NCI-H1436 treated with DMSO at 0.1 percent for 48 hours (cell line): ENCODE measurements around the gene DCPS.
"Not testable (repeated sequence)": the region's sequence is repeated elsewhere in the genome, so short reads cannot be mapped to it uniquely, and the experiment has no call there.

ENCODE experiments used
- DNase-seq: peaks from one replicate; lab custom pipeline; 2025; lab: John Stamatoyannopoulos, UW

DCPS gene

DNA sequence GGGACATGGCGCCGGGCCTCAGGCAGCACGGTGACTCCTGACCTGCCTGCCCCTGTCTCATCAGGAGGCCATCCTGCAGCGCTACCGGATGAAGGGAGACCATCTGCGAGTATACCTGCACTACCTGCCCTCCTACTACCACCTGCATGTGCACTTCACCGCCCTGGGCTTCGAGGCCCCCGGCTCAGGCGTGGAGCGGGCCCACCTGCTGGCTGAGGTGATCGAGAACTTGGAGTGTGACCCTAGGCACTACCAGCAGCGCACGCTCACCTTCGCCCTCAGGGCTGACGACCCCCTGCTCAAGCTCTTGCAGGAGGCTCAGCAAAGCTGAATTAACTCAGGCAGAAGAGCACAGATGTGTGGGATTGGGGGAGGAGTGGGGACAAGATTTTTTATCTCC is 41.4 kb downstream of the DCPS start:
- no peak for DNase-seq

DNA sequence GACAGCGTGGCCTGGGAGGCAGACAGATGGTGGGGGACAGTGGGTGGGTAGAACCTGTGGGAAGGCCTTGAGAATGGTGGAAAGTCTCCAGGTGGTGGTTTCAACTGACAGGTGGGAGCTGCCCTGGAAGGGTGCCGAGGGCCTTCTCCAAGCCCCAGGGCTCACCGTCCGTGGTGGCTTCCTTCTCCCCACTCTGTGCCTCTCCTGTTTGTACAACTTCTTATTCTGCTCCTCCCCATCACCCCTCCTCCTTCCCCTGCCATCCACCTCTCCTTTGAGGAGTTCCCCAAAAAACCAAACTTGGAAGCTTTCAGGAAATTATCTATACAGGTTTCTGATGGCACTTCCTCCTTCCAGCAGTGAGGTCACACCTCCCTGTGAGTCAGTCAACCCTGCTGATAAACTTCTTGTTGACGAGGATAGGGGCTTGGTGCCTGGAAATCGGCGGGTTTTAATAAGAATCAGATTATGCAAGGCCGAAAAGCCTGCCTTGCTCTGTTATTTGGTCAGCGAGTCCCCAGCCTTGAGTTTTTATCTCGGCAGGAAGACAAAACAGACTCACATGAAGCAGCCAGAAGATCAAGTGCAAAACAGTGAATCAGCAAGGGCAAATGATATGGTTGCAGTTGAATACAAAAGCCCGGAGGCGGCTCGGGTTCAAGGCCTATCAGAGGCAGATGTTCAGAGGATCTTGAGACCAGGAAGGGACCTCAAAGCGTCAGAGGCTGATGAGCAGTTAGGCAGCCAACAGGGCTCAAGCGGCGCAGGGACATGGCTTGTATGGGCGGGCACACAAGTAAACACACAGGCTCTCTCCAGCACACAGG is 42.1 kb downstream of the DCPS start:
- no peak for DNase-seq

GRCh38 chr11:126346586-126346940 is 42.7 kb downstream of the DCPS start:
- no peak for DNase-seq

GRCh38 chr11:126346946-126347345 is 43.1 kb downstream of the DCPS start:
- not testable (repeated sequence) for DNase-seq

- no peak for DNase-seq
Observed at GRCh38 chr11:126347751-126348668, 44.1 kb downstream of the DCPS start.

DNA sequence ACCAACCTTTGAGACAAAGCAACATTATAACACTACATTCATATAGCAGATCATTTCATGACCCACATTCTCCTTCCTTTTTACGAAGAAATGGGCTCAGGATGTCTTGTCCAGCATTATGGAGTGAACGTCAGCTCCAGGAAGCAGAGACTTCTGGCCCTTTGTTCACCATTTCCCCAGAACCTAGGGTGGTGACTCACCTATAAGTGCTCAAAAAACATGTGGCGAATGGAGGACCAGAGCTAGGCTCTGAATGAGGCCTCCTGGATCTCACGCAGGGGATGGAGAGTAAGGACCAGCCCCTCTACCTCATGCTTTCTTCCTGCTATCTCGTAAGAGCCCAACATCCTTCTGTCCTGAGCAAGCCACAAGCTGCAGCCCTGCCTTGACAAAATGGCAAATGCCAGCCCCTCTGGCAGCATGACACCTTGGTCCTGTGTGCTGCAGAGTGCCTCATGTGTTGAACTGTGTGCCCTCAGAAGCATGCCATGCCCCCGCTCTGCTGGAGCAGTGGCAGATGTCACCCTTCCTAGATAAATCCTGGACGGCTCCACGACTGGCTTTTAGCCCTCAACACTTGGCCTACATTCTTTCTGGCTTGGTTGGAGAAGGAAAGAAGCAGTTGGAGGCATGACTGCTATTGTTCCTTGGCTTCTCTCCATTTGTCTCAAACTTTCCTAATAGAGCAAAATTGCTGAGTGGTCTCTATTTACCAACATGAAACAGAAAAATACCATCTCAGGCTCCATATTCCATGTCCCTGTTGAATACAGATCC is 45.1 kb downstream of the DCPS start:
- no peak for DNase-seq

DNA sequence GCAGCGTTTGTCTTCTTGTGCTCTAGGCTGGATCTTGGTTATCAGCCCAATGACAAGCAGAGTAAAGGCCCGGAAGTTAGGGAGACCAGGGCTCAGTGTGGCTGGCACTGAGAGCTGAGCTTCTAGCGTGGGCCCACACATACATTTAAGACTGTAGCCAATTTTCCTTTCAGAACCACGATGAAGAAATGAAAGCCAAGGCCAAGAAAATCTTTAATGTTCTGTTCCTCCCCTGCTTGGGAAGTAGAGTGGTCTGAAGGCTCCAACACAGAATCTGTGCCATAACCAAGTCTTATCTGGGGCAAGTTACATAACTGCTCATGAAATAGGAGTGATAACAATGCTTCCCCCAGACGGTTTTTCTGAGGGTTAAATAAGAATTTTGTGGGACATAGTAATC is 47.0 kb downstream of the DCPS start:
- DNase-seq, result no peak

DNA sequence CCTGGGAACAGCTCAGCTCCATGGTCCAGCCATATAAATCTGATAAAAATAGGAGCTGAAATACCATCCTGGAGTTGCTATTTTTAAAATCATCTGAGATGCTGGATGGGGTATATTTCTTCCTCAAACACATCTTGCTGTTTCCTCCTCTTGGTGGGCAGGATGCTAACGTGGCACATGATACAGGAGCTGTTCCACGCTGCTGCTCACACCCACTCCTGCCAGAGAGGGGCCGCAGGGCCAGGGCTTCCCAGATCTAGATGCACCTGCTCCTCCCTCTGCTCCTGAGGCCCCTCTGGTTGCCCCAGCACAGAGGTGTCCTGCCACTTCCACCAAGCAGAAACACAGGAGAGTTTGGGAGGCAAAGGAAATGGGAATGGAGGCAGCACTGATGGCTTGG is 48.3 kb downstream of the DCPS start:
- DNase-seq, result no peak

- no peak for DNase-seq
Observed at GRCh38 chr11:126352934-126353801, 49.3 kb downstream of the DCPS start.

DNA sequence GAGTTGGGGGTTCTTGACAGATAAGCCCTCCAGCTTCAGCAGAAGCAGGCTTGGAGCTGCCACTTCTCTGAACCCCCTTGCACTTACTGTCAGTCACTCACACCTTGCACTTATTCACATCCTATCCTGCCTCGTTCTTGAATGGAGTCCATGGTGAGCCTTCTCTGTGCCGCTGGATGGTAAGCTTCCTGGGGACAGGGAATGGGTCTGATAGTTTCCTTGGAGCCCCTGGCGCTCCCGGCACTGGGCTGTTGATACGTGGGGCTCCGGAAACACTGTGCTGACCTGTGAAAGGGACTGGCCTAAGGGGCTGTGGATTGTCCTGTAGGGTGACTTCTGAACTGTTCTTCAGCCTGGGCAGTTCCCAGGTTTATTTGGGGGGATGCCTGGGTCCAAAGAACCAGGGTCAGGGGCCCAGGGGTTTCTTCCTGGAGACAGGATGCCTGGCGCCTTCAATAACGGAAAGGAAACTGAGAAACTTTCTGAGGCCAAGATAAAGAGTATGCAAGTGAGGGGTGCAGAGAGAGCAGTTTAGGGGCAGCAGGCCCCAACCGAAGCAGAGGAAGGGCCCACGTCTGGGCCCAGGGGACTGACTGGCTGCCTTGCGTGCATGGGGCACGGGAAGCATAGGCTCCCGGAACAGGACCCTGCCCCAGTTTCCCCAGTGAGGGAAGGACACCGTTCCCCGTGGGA is 50.9 kb downstream of the DCPS start:
- no peak for DNase-seq

GRCh38 chr11:126355324-126355925 is 51.6 kb downstream of the DCPS start, which contains the start of gene ST3GAL4:
TSS of gene ST3GAL4 (plus strand) at chr11:126355686. CDS start at chr11:126406156, 50,470 bp downstream.
- no peak for DNase-seq

- DNase-seq, result no peak
Observed at GRCh38 chr11:126355926-126356897, 52.4 kb downstream of the DCPS start.

DNA sequence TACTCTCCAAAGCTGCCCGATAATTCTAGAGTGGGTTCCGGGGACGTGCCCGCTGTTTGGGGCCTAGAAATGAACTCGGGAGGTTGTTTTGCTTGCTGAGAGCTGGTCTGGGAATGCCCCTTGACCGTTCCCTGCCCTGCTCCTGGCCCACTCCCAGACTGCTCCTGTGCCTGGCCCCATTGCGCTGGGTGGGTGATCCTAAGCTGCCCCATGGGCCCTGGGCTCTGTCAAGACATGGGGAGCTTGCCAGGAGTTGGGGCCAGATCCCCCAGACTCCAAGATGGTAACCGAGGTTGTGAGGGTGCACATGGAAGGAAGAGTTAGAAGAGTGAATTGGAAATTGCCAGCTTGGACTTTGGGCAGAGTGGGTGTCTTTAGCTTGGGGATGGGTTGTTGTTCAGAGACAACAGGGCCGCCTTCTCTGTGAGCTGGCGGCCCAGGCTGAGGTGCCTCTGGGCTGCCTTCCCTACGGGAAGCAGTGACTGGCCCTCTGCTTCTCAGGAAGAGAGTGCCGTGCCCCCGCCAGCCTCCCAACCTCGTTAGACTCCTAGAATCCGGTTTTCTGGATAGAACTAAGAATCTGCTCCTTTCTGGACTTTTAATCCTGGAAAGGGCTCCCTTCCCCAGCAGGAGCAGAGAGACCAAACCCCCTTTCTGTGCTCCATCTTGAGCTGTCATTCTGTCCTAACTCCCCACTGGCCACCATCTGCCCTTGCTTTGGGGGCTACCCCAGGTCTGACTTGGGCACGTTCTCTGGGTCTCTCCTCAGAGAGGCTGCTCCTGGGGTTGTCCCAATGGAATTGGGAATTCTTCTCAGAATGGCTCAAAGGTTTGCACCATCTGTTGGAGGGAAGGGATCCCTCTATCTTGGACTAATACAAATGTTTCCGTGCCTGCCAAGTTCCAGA is 53.4 kb downstream of the DCPS start:
- DNase-seq, result no peak

- DNase-seq, result no peak
Observed at GRCh38 chr11:126357969-126358762, 54.3 kb downstream of the DCPS start.

- DNase-seq, result no peak
Observed at GRCh38 chr11:126358763-126359160, 54.9 kb downstream of the DCPS start.

DNA sequence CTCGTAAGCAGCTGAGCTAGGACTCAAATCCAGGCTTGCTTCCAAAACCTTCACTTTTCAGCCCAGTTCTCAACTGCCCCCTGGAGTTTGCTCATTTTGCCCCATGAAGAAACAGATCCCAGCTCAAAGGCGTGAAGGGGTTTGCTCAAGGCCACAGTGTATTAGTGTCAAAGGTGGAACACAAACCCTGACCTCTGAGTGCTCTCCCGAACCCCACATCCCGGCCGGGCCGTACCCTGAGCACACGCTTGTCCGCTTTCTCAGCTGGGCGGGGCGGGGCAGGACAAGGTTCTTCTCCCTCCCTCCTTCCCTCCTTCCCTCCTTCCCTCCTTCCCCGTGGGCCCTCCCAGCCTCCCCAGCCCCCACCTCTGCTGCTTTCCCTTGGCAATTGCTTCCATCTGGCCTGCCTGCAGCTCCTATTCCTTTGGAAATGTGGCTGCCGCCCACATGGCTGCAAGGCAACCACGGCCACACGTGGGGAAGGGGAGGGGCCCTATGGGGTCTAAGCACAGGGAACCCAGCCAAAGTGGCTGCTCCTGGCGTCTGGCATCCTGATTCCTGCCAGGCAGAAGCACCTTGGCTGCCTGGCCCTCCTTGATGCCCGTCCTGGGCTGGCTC is 55.7 kb downstream of the DCPS start:
- DNase-seq, result no peak

DNA sequence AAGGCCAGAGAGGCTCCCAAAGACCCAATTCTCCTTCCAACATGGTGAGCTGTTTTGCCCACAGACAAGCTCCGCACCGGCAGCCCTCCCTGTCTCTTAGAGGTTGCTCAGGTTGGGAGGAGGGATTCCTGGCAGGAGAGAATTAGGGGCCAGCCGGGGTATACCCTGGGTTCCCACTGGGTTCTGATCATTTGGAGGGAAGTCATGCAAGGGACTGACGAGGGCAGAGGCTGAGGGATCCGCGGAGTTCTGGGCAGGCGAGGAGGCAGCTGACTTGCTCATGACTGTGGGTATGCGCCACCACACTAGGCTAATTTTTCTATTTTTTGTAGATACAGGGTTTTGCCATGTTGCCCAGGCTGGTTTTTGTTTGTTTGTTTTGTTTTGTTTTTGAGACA is 56.2 kb downstream of the DCPS start:
- no peak for DNase-seq
